Suprapubic skin (tissue), 4 donors: ENCODE results near the gene KL. TPM values are rescaled to one million over a fixed set of nuclear protein-coding genes. Genes with fewer than 3 reads are reported as not detected.

Experiments used
- DNase-seq, 2 donors: peaks; one replicate each; pipeline ENCODE4 v3.0.0-alpha.2; 2019; ENCODE audit warnings: low spot score in 2 of 2
- H3K27ac ChIP-seq: fragments of 200-600 bp; sonication (generic); one replicate; pipeline ENCODE4 v1.5.1; 2019
- H3K27me3 ChIP-seq: fragments of 200-600 bp; sonication (generic); one replicate; pipeline ENCODE4 v1.5.1; 2019
- H3K36me3 ChIP-seq: fragments of 200-600 bp; sonication (generic); one replicate; pipeline ENCODE4 v1.5.1; 2019
- H3K4me1 ChIP-seq: fragments of 200-600 bp; sonication (generic); one replicate; pipeline ENCODE4 v1.5.1; 2019
- H3K4me3 ChIP-seq: fragments of 200-600 bp; sonication (generic); one replicate; pipeline ENCODE4 v1.5.1; 2019; ENCODE audit warnings: mild to moderate bottlenecking
- H3K9me3 ChIP-seq: fragments of 200-600 bp; sonication (generic); one replicate; pipeline ENCODE4 v1.5.1; 2019
- CTCF ChIP-seq, 2 donors: fragments of 200-600 bp in 1 of 2; fragments of 450-650 bp in 1 of 2; sonication (generic) in 1 of 2; IDR thresholded peaks; one replicate each; pipeline ENCODE4 v1.5.1; 2016 to 2019; ENCODE audit warnings: antibody characterized with exemption in 2 of 2, mild to moderate bottlenecking in 1 of 2, moderate library complexity in 1 of 2
- EP300 ChIP-seq: sonication (generic); formaldehyde crosslinking; IDR thresholded peaks from one replicate; pipeline ENCODE4 v1.6.1; 2017; ENCODE audit warnings: antibody characterized with exemption
- POLR2A ChIP-seq, 2 donors: fragments of 450-650 bp; IDR thresholded peaks; one replicate each; pipeline ENCODE4 v1.6.1; 2017; ENCODE audit warnings: antibody characterized with exemption in 2 of 2, mild to moderate bottlenecking in 2 of 2, moderate library complexity in 2 of 2
- POLR2AphosphoS5 ChIP-seq, 3 donors: sonication (generic); formaldehyde crosslinking; IDR thresholded peaks; one replicate each; pipeline ENCODE4 v1.6.1; 2017; ENCODE audit warnings: antibody characterized with exemption in 3 of 3
- WGBS: methylation state at CpG from one replicate; pipeline ENCODE4 v1.1.5; 2018; 5-methylcytosine and 5-hydroxymethylcytosine counted together
- total RNA-seq, 4 donors: library from RNA; depleted of rRNA; stranded (reverse); fragments of >200 nt; gene quantifications; one replicate each; pipeline ENCODE4 v1.1.0, GENCODE V29; 2016

Gene KL
- total RNA-seq, 4 donors from 2014 or later: 0.95 to 1.6 (median 1.6) TPM

- H3K4me3 ChIP-seq: no peak overlapping the region
- TF ChIP-seq EP300: no peak
- no peak for DNase-seq
- H3K9me3 ChIP-seq: no peaks in the 10 kb centered on the region
- no peaks in the 10 kb centered on the region for H3K36me3 ChIP-seq
- H3K4me1 ChIP-seq: peaks cover 14% of the 10 kb centered on the region
- 67% methylated on average over 3 of the region's 3 CpGs for WGBS
- H3K27ac ChIP-seq: no peak overlapping the region
- no peaks in the 10 kb centered on the region for H3K27me3 ChIP-seq
Observed at GRCh38 chr13:33058776-33059327, 42.6 kb downstream of the KL start.

GRCh38 chr13:33060815-33061214, 44.6 kb downstream of the KL start:
- Histone ChIP-seq H3K36me3 (no peaks in the 10 kb centered on the region), H3K4me3 (no peak overlapping the region), H3K9me3 (no peaks in the 10 kb centered on the region), H3K4me1 (peaks cover 14% of the 10 kb centered on the region), H3K27me3 (no peaks in the 10 kb centered on the region), H3K27ac (no peak overlapping the region)
- 96% methylated on average over 15 of the region's 15 CpGs for WGBS
- no peak for DNase-seq
- TF ChIP-seq POLR2AphosphoS5 (IDR thresholded peaks at IDR 0.05): no peak
- TF ChIP-seq CTCF (IDR thresholded peaks at IDR 0.05): no peak
- TF ChIP-seq POLR2A (IDR thresholded peaks at IDR 0.05): no peak

- Histone ChIP-seq H3K27me3 (no peaks in the 10 kb centered on the region), H3K27ac (no peak overlapping the region), H3K36me3 (no peaks in the 10 kb centered on the region), H3K4me3 (no peak overlapping the region), H3K9me3 (no peaks in the 10 kb centered on the region), H3K4me1 (no peaks in the 10 kb centered on the region)
- 95% methylated on average over 18 of the region's 18 CpGs for WGBS
- no peak for TF ChIP-seq EP300
- TF ChIP-seq POLR2A (IDR thresholded peaks at IDR 0.05): no peak
- no peak for TF ChIP-seq CTCF (IDR thresholded peaks at IDR 0.05)
- TF ChIP-seq POLR2AphosphoS5 (IDR thresholded peaks at IDR 0.05): no peak
- no peak for DNase-seq
Observed at GRCh38 chr13:33066329-33066728, 50.1 kb downstream of the KL start.

- WGBS: 84% methylated on average over 2 of the region's 2 CpGs
- TF ChIP-seq POLR2AphosphoS5 (IDR thresholded peaks at IDR 0.05) (no peak), EP300 (no peak), POLR2A (IDR thresholded peaks at IDR 0.05) (no peak), CTCF (IDR thresholded peaks at IDR 0.05) (no peak)
- H3K27me3 ChIP-seq: no peaks in the 10 kb centered on the region
Observed at GRCh38 chr13:33069365-33069764, 53.1 kb downstream of the KL start.

GRCh38 chr13:33070713-33071112, 54.5 kb downstream of the KL start:
- TF ChIP-seq EP300 (no peak), POLR2AphosphoS5 (IDR thresholded peaks at IDR 0.05) (no peak), CTCF (IDR thresholded peaks at IDR 0.05) (no peak), POLR2A (IDR thresholded peaks at IDR 0.05) (no peak)
- Histone ChIP-seq H3K27me3 (no peaks in the 10 kb centered on the region), H3K36me3 (no peaks in the 10 kb centered on the region), H3K9me3 (no peaks in the 10 kb centered on the region), H3K4me1 (no peaks in the 10 kb centered on the region), H3K27ac (no peak overlapping the region), H3K4me3 (no peak overlapping the region)
- 71% methylated on average over 2 of the region's 2 CpGs for WGBS
- DNase-seq: no peak

More at GRCh38 chr13:33069365-33069764, 53.1 kb downstream of the KL start:
- no peaks in the 10 kb centered on the region for H3K9me3 ChIP-seq
- no peak overlapping the region for H3K27ac ChIP-seq
- H3K4me1 ChIP-seq: no peaks in the 10 kb centered on the region
- no peak for DNase-seq
- no peaks in the 10 kb centered on the region for H3K36me3 ChIP-seq
- H3K4me3 ChIP-seq: no peak overlapping the region

GRCh38 chr13:33072282-33072681, 56.1 kb downstream of the KL start:
- Histone ChIP-seq H3K27ac (no peak overlapping the region), H3K4me3 (no peak overlapping the region), H3K27me3 (no peaks in the 10 kb centered on the region), H3K9me3 (no peaks in the 10 kb centered on the region), H3K36me3 (no peaks in the 10 kb centered on the region), H3K4me1 (no peaks in the 10 kb centered on the region)
- WGBS: 93% methylated on average over 2 of the region's 2 CpGs
- no peak for TF ChIP-seq CTCF (IDR thresholded peaks at IDR 0.05)
- no peak for TF ChIP-seq EP300
- no peak for TF ChIP-seq POLR2AphosphoS5 (IDR thresholded peaks at IDR 0.05)
- no peak for DNase-seq
